Measurements from ENCODE around the gene RAB14. TPM values are rescaled to one million over a fixed set of nuclear protein-coding genes. Genes with fewer than 3 reads are reported as not detected.

RAB14 gene
- total RNA-seq (2014; rRNA removed; shearing (Covaris generic)), result 31.4 and 52.2 TPM in 2 replicates

DNA sequence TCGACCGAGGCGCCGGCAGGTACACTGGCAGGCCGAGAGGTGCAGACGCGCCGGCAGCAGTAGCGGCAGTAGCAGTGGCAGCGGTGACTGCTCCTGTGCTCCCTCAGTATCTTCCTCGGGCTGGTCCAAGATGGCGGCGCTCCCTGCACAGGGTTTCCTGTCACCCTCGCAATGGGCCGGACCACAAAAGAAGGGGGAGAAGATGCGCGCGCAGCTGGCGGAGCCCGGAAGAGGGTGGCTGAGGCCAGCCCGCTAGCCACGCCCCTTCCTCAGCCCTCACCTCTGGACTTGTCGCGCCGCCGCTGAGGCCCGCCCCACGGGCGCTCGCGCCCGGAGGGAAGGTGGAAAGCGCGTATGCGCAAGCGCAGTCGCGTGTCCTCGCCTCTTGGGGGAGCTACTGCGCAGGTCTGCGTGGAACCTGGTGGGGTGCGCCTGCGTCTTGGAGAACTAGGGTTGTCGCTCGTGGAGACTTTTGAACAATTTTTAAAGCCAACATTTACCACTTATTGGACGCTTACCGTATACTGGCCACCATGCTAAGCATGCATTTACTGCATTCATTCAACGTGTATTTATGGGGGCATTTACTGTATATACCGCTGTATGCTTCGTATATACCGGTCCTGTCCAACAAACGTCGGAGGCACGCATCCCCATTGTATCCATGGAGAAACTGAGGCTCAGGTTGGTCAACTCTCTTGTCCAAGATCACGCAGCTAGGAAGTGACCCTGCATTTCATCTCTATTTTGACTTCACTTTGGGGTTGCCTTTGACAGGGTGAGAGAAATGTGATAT is at the start of gene RAB14:
RAB14 (minus strand) TSS at position 132 of the 796 bp plus-strand sequence. CDS start 8,457 bp downstream, outside the sequence.
- DNase-seq (ENCODE audit: low read depth), result peak; percentile 98

DNA sequence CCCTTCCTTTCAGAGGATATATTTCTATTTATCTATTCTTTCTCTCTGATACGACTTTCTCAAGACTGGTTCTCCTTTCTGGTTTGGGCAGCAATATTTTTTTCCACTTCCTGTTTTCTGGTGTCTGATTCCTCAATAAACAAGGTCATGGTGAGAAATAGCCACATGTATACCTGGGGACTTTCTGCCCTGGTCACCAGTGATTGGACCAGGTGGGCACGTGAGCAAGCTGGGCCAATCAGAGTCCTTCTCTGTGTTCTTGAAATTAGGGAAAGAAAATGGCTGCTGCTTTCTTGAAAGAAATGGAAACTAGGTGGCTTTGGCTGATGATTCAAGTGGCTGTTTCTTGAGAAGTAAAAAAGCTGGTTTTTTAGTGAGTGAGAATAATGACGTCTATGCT is 47.9 kb upstream of the RAB14 start:
- no peak for DNase-seq (ENCODE audit: low read depth)

DNA sequence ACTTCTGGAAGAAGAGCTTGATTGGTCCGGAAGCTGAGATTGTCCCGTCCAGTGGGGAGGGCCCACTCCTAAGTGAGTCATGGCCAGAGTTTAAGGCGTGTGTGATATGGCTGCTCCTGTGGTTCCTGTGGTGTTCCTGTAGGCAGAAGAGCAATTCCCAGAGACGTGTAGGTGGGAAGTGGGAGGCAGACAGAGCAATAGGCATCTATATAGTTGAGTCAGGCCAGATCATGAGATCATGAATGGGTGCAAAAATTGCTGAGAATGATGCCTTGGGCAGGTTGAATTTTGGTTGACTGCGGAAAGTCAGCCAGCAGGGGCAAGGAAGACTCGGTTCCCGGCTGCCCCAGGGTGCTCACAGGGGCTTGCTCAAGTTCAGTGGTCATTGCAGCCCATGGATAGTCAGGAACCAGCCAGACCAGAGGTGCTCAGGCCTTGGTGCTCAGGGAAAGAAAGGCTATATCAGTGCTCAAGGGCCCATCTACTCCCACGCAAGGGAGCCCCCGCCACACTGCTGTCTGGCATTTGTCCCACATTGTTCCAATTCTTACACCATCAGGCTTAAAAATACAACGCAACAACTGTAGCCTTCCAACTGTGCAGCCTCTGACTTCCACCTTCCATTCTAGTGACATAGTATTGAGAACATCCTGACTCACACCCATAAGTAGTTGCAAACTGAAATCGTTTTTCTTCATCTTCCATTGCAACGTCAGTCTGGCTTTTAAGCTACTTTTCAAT is 45.3 kb upstream of the RAB14 start:
- no peak for DNase-seq (ENCODE audit: low read depth)

DNA sequence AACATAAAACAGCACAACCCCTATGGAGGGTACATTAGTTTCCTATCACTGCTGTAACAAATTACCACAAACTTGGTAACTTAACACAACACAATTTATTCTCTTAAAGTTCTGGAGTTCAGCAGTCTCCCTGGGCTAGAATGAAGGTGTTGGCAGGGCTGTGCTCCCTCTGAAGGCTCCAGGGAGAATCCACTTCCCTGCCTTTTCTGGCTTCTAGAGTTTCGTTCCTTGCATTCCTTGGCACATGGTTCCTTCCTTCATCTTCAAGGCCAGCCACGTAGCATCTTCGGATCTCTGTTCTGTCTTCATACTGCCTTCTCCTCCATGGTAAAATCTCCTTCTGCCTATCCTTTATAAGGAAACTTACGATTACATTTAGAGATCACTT is 41.3 kb upstream of the RAB14 start:
- no peak for DNase-seq (ENCODE audit: low read depth)

DNA sequence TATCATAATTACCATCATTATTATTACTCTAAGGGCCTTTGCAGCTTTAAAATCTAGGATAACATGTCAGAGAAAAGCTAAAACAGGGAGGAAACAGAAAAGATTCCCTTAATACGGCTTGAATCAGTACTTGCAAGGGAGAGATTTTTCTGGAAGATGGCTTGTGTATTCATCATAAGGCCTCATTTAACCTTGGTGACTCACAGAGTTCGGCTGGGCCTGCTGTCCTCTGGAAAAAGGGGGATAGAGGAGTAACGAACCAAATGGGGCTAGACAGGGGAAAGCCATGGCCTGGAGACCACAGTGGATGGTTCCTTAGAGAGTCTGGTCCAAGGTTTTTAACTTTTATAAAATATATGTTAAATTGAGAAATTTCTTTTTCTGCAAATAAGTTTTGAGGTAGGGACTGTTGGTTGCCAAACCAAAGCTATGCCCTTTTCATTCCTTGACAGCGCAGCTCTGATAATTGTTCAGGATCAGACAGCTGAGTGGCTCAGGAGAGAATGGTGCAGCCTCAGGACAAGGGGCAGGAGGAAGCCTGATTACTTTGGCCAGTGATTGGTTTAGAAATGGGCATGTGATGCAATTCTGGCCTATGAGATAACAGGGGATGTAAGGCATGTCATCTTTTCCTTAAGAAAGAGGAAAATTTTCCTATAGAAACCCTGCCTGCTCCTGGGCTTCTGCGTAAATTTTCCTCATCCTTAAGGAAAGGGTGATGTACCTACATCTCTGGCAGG is 40.7 kb upstream of the RAB14 start:
- DNase-seq (ENCODE audit: low read depth), result peak; percentile 55

DNA sequence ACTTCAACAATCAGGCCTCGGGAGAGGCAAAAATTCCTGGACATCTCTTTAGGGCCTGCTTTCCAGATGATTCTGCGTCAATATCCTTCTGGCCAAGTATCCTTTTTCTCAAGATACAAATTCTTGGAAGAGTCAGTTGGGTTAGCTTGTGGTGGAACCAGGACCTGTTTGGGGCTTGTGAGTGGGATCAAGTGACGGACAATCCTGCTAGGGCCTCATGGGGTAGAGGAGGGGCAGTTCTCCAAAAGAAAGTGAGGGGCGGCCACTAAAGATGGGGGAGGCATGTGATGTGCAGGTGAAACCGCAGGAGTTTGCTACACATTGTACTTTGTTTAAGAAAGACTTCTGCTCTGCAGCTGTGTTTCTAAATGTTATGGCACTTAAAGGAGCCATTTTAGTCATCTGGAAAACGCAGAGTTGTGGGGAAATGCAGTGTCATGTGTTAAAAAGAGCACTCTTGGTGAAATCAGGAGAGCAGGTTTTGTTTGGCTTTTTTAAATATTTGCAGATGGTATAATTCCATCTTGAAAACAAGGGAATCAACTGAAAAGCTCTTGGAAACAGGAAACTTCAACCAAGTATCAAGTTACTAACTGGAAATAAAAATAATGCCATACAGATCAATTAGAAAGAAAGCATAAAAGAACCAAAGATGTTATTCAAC is 38.9 kb upstream of the RAB14 start:
- no peak for DNase-seq (ENCODE audit: low read depth)

DNA sequence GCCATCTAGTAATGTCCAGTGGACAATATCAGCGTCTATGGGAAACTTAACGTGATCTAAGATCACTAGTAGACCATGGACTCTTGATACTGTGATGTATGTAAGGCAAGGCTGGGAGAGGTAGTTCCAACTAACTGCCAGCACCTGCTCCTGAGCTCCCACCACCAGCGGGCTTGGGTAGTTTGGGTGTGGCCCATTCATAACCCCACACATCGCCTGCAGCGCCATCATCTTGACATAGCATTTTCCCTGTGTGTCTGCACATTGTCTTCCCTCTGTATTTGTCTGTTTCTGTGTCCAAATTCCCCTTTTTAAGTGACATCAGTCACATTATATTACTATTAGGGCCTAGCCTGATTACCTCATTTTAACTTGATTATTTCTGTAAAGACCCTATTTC is 38.2 kb upstream of the RAB14 start:
- DNase-seq (ENCODE audit: low read depth), result no peak

DNA sequence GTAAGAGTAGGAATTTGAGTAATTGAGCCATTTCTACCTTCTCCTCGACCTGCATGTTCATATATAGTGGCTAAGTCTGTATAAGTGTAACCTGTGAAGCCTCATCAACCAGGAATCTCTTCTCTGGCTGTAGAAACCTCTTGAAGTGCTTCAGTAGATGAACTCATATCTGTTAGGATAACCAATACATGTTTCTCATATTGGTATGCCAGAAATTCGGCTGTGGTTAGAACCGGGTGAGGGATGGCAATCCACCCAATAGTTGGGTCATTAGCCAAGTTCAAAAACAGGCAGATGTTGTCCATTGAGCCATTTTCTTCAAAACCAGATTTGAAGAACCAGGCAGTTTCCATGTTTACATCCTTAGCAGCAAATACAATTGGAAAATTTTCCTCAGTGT is 37.4 kb upstream of the RAB14 start:
- no peak for DNase-seq (ENCODE audit: low read depth)

DNA sequence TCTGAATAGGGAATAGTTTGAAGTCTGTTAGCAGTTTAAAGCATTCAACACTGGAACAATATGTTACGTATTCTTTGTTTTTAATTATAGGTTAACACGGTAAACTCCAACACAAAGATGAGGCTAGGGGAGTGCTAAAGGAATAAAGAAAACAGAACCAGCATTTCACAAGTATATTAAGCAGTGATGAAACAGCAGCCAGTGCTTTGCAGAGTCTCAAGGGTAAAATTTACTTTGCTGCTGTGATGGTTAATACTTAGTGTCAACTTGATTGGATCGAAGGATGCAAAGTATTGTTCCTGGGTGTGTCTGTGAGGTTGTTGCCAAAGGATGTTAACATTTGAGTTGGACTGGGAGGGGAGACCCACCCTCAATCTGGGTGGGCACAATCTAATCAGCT is 36.2 kb upstream of the RAB14 start:
- DNase-seq (ENCODE audit: low read depth), result no peak

DNA sequence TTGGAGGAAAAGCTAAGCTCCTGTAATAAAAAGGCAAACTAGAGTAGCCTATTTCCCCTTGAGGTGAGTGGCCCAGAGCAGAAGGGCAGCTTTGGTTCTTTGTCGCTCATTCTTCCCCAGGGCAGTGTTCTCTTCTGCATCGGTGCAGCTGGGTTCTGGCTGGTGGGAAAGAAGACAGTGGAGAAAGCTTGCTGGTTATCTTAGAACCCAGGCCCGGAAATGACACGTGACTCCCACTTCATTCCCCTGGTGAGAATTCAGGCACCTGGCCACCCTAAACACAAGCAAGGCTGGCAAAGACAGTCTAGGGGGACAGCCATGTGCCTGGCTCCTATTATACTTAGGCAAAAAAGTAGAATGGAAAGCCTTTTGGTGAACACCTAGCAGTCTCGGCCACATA is 33.8 kb upstream of the RAB14 start:
- no peak for DNase-seq (ENCODE audit: low read depth)

DNA sequence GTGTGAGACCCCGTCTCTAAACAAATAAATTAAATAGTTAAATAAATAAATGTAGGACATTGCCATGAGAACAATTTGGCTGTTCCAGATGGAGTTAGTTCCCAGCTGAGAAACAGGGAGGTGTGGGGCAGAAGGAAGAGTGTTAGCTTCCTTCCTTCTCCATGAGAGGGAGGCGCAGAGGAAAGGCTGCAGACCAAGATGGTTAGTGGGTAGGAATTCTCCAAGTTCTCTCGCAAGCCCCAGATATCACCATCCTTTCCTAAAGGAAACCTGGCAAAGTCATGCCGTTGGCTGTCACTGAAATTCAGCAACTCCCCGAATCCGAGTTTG is 33.1 kb upstream of the RAB14 start:
- DNase-seq (ENCODE audit: low read depth), result no peak

DNA sequence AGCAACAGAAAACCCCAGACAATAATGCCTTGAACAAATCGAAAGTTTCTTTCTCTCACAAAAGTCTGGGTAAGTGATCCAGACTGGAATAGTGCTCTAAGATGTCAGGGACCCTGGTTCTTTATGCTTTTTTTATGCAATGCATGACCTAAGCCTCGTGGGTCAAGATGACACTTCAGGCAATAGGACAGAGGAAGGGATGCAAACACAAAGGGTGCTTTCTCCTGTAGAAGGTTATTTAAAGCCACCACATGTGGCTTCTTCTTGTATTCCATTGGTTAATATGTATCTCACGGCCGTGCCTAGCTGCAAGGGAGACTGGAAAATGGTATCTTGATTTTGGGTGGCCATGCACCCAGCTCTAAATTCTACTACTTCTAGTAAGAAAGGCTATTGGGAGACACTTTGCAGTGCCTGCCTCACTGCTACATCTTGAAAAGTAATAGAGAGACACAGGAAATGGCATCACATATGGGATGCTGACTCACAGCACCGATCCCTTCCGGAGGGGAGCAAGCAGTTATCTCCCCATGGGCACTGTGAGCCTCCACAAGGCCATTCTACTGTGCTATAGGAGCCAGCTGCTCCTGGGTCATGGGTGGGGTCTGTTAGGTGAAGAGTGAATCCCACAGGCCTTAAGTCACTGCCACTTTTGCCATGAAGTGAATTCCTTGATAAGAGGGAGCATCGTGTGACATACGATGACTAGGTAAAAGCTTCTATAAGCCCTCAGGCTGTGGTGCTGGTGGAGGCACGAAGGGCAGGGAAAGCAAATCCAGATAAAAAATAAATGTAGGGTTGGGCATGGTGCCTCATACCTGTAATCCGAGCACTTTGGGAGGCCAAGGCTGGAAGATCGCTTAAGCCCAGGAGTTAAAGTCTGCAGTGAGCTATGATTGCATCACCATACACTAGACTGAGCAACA is 32.5 kb upstream of the RAB14 start:
- DNase-seq (ENCODE audit: low read depth), result peak; percentile 89

DNA sequence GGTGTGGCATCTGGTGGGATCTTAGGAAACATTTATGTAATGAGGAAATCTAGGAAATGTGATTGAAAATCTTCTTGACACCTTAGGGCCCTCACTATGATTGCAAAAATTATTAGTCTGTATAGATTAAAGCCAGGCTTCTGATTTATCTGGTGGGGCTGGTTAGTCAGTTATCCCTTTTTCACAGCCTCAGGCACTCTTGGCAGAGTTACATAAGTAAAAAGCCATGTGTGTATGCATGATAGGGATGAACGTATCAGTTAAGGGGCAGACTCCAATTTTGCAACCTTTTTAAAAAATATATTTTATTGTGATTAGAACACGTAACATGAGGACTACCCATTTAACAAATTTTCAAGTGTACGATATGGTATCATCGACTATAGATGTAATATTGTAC is 30.6 kb upstream of the RAB14 start:
- DNase-seq (ENCODE audit: low read depth), result no peak

DNA sequence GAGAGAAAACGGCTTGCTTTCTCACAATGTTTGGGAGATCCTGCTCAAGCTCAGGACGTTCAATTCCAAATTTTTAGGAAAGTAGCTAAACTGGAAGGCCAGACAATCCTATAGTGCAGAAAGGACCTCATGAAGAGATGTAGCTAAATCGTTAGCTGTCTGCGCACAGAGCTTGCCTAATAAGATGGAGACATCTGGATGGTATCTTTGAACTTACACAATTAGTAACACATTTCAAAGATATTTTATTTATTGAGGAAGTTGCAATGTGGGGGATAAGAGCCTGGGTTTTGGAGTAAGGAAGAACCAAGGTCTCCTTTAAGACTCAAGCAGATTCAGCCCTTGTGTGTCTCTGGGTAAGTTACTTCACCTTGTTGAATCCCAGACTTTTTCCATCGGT is 28.6 kb upstream of the RAB14 start:
- DNase-seq (ENCODE audit: low read depth), result no peak

DNA sequence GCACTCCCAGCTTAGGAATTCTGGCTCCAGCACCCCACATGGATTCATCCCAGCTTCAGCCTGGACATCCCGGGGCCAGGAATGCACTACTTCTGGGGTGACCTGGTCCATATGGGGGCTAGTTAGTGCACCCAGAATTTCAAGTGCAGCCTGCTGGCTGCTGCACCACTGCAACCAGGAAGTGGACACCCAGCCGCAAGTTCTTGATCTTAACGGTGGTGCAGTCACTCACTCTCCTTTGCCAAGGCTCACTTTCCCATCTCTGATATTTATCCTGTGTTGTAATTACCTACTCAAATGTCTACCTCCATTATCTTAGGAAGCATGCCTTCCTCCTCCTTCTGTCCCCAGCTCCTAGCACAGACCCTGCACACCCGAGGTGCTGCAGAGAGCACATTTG is 26.2 kb upstream of the RAB14 start:
- no peak for DNase-seq (ENCODE audit: low read depth)

DNA sequence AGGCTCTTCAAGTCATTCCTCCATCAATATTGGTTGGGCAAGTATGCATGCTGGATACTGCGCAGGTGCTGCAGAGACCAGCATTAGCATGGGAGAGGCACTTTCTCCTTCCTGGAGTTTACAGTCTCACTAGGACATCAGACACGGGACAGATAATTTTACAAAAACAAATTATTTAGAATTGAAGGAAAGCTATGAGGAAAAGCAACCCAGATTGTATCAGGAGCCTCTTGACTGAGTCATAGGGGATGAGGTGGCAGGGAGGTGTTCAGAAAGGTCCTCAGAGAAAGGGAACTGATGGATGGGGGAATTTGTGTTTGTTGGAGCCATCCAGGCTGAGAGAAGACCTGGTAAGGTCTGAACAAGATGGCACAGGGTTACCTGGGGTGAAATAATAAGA is 24.5 kb upstream of the RAB14 start:
- DNase-seq (ENCODE audit: low read depth), result peak; percentile 72

DNA sequence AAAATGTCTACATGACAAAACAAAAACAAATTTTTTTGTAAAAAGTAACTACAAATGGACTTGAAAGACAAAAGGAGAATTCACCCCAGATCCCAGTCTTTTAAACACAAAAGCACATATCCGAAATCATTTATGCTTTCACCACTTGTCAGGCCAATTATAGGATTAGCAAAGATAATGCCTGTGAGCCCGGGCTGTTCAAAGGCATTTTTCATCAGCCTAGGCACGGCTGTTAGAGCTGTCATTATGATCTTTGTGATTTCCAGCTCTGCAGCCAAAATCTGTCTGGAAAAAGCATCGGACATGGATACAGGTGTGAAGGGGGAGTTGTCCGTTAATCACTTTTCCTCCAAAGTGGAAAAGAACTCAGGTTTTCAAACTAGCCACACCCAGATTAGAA is 23.6 kb upstream of the RAB14 start:
- DNase-seq (ENCODE audit: low read depth), result no peak

DNA sequence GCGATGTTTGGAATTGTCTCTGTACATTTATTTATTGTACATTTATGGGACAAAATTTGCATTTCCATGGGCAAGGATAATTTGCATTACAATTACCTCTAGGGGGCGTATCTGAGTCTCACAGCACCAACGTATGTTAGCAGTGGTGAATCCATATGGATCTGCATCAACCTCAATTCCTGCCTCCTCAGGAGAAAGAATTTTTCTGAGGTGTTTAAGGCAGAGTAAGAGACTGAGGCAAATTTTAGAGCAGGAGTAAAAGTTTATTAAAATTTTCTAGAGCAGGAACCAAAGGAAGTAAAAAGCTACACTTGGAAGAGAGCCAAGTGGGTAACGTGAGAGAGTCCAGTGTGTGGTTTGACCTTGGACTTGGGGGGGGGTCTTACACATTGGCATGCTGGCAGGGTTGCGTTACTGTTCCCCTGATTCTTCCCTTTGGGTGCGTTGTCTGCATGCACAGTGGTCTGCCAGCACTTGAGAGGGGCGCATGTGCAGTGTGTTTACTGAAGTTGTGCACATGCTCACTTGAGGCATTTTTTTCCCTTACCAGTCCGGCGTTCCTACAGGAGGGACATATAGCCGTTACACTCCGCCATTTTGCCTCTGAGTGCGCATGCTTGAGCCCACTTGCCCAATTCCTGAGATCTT is 21.0 kb upstream of the RAB14 start:
- peak; percentile 52 for DNase-seq (ENCODE audit: low read depth)

DNA sequence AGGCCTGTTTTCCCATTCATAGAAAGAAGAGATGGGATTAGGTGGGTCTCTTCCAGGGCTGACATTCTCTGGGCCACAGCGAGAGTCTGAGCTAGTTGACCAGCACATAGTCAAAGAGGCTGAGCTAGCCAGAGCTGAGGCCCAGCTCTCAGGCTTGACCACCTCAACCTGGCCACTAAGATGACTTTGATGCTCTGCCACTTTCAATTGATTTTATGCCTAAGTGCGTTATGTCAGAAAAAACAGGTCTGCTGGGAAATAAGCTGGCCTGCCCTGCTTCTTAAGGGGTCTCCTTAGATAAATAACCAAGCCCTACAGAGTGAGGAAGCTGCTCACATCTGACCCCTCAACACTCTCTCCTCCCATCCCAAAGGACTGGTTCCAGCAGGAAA is 20.0 kb upstream of the RAB14 start:
- no peak for DNase-seq (ENCODE audit: low read depth)

DNA sequence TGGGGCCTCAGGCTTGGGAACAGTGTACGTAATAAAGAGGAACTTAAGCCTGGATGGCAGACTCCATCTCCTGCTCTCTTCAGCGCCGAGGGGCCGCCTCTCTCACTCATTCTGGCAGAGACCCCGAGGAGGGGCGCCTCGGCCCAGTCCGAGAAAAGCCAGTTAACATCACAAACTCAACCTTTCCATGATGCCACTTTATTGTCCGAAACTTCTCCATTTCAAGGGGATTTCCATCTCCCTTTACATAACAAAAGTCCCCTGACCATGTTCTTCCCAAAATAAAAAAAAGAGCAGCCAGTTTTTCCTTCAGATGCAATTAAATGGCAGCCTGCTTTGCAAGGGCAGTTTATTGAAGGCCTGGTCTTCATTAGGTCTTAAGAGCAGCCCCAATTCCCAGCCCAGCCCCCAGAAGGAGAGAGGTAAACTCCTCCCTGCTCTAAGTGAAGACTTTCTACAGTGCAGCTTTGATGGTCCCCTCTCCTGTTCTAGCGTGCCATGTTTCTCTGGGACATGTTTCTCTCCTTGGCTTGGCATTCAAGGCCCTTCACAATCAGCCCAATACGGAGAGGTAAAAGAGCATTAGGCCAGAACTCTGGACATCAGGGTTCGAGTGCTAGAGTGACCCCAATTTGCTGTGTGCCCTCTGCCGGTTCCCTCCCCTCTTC is 19.5 kb upstream of the RAB14 start:
- no peak for DNase-seq (ENCODE audit: low read depth)
